HepG2 (cell line): ENCODE results near the gene RPL4. TPM values are rescaled to one million over a fixed set of nuclear protein-coding genes. Genes with fewer than 3 reads are reported as not detected.
A peak's percentile ranks its signal among the peaks of the same experiment; 100 is the strongest.

Source experiments
- BATF2 ChIP-seq: sonication (generic); formaldehyde crosslinking; IDR thresholded peaks from 2 replicates; pipeline ENCODE4 v1.8.0; 2022; ENCODE audit warnings: mild to moderate bottlenecking, missing genetic modification reagents, moderate library complexity
- BCLAF1 ChIP-seq: fragments of 450-650 bp; IDR thresholded peaks from 2 replicates; pipeline ENCODE4 v1.6.1; 2017; ENCODE audit warnings: mild to moderate bottlenecking
- DMTF1 ChIP-seq: sonication (generic); formaldehyde crosslinking; IDR thresholded peaks from 2 replicates; pipeline ENCODE4 v1.4.0; 2020; ENCODE audit warnings: mild to moderate bottlenecking, missing genetic modification reagents
- ERF ChIP-seq: IDR thresholded peaks from 2 replicates; pipeline ENCODE4 v1.6.1; 2018; ENCODE audit warnings: missing biosample characterization, missing genetic modification reagents
- FOXK1 ChIP-seq: sonication (generic); formaldehyde crosslinking; IDR thresholded peaks from 2 replicates; pipeline ENCODE4 v1.4.0; 2020; ENCODE audit warnings: low read depth, missing genetic modification reagents, borderline replicate concordance
- IKZF5 ChIP-seq: IDR thresholded peaks from 2 replicates; pipeline ENCODE4 v1.6.1; 2018; ENCODE audit warnings: missing genetic modification reagents, mild to moderate bottlenecking, missing compliant biosample characterization
- JUND ChIP-seq: sonication (generic); formaldehyde crosslinking; IDR thresholded peaks from 2 replicates; pipeline ENCODE4 v1.8.0; 2022; ENCODE audit warnings: mild to moderate bottlenecking, missing genetic modification reagents
- KDM4B ChIP-seq: sonication (generic); formaldehyde crosslinking; IDR thresholded peaks from 2 replicates; pipeline ENCODE4 v1.4.0; 2020; ENCODE audit warnings: missing genetic modification reagents
- MBNL3 ChIP-seq: fragments of 250-450 bp; sonication (Bioruptor Pico); conservative IDR thresholded peaks from 2 replicates; pipeline ENCODE4 v1.8.0; 2022; ENCODE audit warnings: mild to moderate bottlenecking, inconsistent platforms
- MED13 ChIP-seq: sonication (generic); formaldehyde crosslinking; IDR thresholded peaks from 2 replicates; pipeline ENCODE4 v1.5.0; 2020; ENCODE audit warnings: missing genetic modification reagents
- MXI1 ChIP-seq: IDR thresholded peaks from 3 replicates; pipeline ENCODE4 v1.6.1; 2012; ENCODE audit warnings: low read depth, low read length, inconsistent platforms, borderline replicate concordance
- MZF1 ChIP-seq: sonication (generic); formaldehyde crosslinking; IDR thresholded peaks from 2 replicates; pipeline ENCODE4 v1.8.1; 2023; ENCODE audit warnings: mild to moderate bottlenecking, missing genetic modification reagents, borderline replicate concordance
- NFYB ChIP-seq: sonication (generic); formaldehyde crosslinking; IDR thresholded peaks from 2 replicates; pipeline ENCODE4 v1.4.0; 2020; ENCODE audit warnings: missing genetic modification reagents
- TAF15 ChIP-seq: fragments of 200-400 bp; formaldehyde crosslinking; IDR thresholded peaks from one replicate; pipeline ENCODE4 v1.6.1; 2018; ENCODE audit warnings: mild to moderate bottlenecking, low read depth, low read length; ENCODE audit not compliant: poor library complexity, severe bottlenecking
- TEAD3 ChIP-seq: optimal IDR thresholded peaks from 2 replicates; pipeline ENCODE3; 2016; ENCODE audit warnings: borderline replicate concordance
- ZBTB14 ChIP-seq: sonication (generic); formaldehyde crosslinking; IDR thresholded peaks from 2 replicates; pipeline ENCODE4 v1.4.0; 2020; ENCODE audit warnings: missing genetic modification reagents
- ZNF224 ChIP-seq: sonication (generic); formaldehyde crosslinking; IDR thresholded peaks from 2 replicates; pipeline ENCODE4 v1.5.0; 2020; ENCODE audit warnings: mild to moderate bottlenecking, missing genetic modification reagents
- ZNF713 ChIP-seq: sonication (generic); formaldehyde crosslinking; IDR thresholded peaks from 2 replicates; pipeline ENCODE4 v1.4.0; 2020; ENCODE audit warnings: mild to moderate bottlenecking, missing genetic modification reagents
- ZNF747 ChIP-seq: sonication (generic); formaldehyde crosslinking; IDR thresholded peaks from 2 replicates; pipeline ENCODE4 v1.8.1; 2023; ENCODE audit warnings: missing genetic modification reagents, mild to moderate bottlenecking, borderline replicate concordance
- ZNF883 ChIP-seq: sonication (generic); formaldehyde crosslinking; IDR thresholded peaks from 2 replicates; pipeline ENCODE4 v1.5.1; 2020; ENCODE audit warnings: mild to moderate bottlenecking, missing genetic modification reagents; ENCODE audit errors: not compliant biosample characterization
- polyA plus RNA-seq, 8 experiments: library from polyadenylated mRNA; depleted of rRNA in 3 of 8; stranded (reverse) in 7 of 8; unstranded in 1 of 8; fragments of >200 nt; fragmentation: Illumina TruSeq in 4 of 8; extraction: Trizol in 4 of 8; gene quantifications; 2 replicates each; pipeline versions ENCODE4 v1.2.1 to v1.2.3, GENCODE V29; 2011 to 2016; ENCODE audit warnings: low read depth in 4 of 8, missing spikeins in 1 of 8, mixed read lengths in 1 of 8; ENCODE audit not compliant: insufficient read depth in 1 of 8
- total RNA-seq, 5 experiments: library from RNA; depleted of rRNA; stranded (reverse); fragments of >200 nt; fragmentation: Illumina TruSeq; extraction: Trizol; gene quantifications; 2 replicates each; pipeline ENCODE4 v1.2.3, GENCODE V29; 2016; ENCODE audit warnings: low read depth in 1 of 5
- TF ChIP-seq, protein P1 (sequence below): IDR thresholded peaks from 2 replicates; pipeline ENCODE4 v1.6.1; 2012; ENCODE audit warnings: inconsistent platforms

RPL4 gene
- total and polyA plus RNA-seq, 2 of the 13 experiments (the other 11 are each of a cell fraction or from before 2014, with no cell fraction given), result 3,630 to 3,960 TPM

DNA sequence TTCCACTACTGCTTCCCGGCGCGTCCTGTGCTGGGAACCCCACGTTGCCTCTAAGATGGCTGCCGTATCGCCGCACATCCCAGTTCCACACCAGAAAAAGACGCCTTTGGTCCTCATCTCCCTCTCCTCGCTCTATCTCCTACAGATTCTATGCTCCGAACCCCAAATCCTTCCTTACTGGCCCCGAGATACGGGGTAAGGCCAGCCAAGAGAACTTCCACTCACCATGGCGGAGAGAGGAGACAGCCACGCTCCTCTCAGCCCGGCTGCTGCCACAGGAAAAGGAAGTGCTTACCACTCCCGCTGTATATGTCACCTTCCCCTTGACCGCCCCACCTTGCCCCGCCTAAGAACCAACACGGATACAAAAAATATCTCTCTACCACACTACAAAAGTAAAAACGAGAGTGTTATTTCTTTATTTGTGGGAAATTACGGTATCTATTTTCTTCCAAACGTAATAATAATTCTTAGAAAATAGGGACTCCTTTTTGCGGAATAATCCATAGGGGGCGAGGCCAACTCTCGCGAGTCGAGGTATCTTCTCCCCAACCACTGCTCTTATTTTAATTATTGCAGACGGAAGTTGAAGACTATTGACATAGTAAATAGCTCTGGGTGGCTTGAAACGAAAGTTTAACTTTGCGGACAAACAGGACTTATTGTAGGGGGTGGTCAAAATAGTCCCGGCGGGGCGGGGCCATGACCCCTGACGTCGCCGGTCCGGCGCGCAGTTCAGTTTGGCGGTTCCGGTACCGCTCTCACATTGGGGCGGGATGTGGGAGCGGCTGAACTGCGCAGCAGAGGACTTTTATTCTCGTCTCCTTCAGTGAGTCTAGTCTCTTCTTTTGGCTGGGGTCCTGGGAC is at the start of gene RPL4, which contains the start of gene ZWILCH (continued):
- TF ChIP-seq DMTF1 (no peak), MXI1 (peak; percentile 71; the same call in 1 of the 3 replicates), ZNF883 (CRISPR knock-in tag) (peak; percentile 73), ZNF713 (CRISPR knock-in tag) (no peak), KDM4B (CRISPR knock-in tag) (no peak), NFYB (CRISPR knock-in tag) (no peak; the same call in 1 of the 2 replicates), MED13 (CRISPR knock-in tag) (no peak), ZNF747 (CRISPR knock-in tag) (0 out of 2 replicates have a peak, but pooled peaks have one; percentile 25), ZNF224 (no peak), ZBTB14 (no peak), IKZF5 (peak; percentile 30), TEAD3 (no peak), ERF (no peak; the same call in none of the 2 replicates), BCLAF1 (no peak), JUND (CRISPR knock-in tag) (0 out of 2 replicates have a peak, but pooled peaks have one; percentile 30), MZF1 (CRISPR knock-in tag) (no peak), FOXK1 (peak; percentile 14; the same call in 1 of the 2 replicates), BATF2 (no peak), MBNL3 (no peak), TAF15 (no peak)
- TF ChIP-seq, protein P1, sequence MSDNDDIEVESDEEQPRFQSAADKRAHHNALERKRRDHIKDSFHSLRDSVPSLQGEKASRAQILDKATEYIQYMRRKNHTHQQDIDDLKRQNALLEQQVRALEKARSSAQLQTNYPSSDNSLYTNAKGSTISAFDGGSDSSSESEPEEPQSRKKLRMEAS, result peak; percentile 81
